A549 (cell line): ENCODE measurements around the gene TTC33. TPM values are rescaled to one million over a fixed set of nuclear protein-coding genes. Genes with fewer than 3 reads are reported as not detected.

Experiments used
- ATAC-seq, 2 experiments: fragments of 200-7000 bp in 1 of 2; fragments of >200 bp in 1 of 2; cut with Nextera tagmentation in 1 of 2; cut with Tn5 transposase in 1 of 2; 3 replicates each; pipeline versions ENCODE4 v1.8.0 to v1.9.1; 2018 to 2020; ENCODE audit warnings: mild to moderate bottlenecking in 1 of 2, moderate library complexity in 1 of 2
- CTCF ChIA-PET: fragments of 300-600 bp; sonication (Branson Sonifier 250); formaldehyde crosslinking; extraction: SDS; loops from one replicate; lab custom pipeline; 2021; ENCODE audit warnings: antibody characterized with exemption, inconsistent platforms; lab: Yijun Ruan, JAX
- POLR2A ChIA-PET: fragments of 350-600 bp; formaldehyde crosslinking; extraction: SDS; loops from one replicate; lab custom pipeline; 2021; ENCODE audit warnings: antibody characterized with exemption, inconsistent platforms; lab: Yijun Ruan, JAX
- DNase-seq, 2 experiments: peaks; one replicate each; pipeline versions ENCODE4 v3.0.0 to v3.0.0-alpha.2; 2011 to 2016; ENCODE audit warnings: low read depth in 1 of 2, low spot score in 1 of 2
- FAIRE-seq: peaks from 2 replicates; lab custom pipeline; 2011; peaks lifted over from hg19 to GRCh38; lab: Jason Lieb, UNC
- H3K27ac ChIP-seq, 2 experiments: fragments of >200 bp; sonication (Bioruptor Twin); formaldehyde crosslinking; 3 replicates each; pipeline ENCODE4 v1.5.1; 2016 to 2017
- H3K4me1 ChIP-seq: fragments of >200 bp; sonication (Bioruptor Twin); formaldehyde crosslinking; 3 replicates; pipeline ENCODE4 v1.6.1; 2016
- H3K4me2 ChIP-seq: fragments of >200 bp; sonication (Bioruptor Twin); formaldehyde crosslinking; 3 replicates; pipeline ENCODE4 v1.6.1; 2016
- H3K4me3 ChIP-seq: fragments of >200 bp; sonication (Bioruptor Twin); formaldehyde crosslinking; 3 replicates; pipeline ENCODE4 v1.5.1; 2016
- H3K9me3 ChIP-seq: fragments of >200 bp; sonication (Bioruptor Twin); formaldehyde crosslinking; 3 replicates; pipeline ENCODE4 v1.6.1; 2016
- CBX8 ChIP-seq: fragments of 200-600 bp; sonication (generic); IDR thresholded peaks from 2 replicates; pipeline ENCODE4 v1.6.1; 2016
- CHD2 ChIP-seq: fragments of 150-350 bp; IDR thresholded peaks from 2 replicates; pipeline ENCODE4 v1.6.1; 2014; ENCODE audit warnings: low read length; ENCODE audit not compliant: partially characterized antibody
- CTCF ChIP-seq: fragments of >200 bp; sonication (Bioruptor Twin); formaldehyde crosslinking; IDR thresholded peaks from 3 replicates; pipeline ENCODE4 v1.5.1; 2016
- E2F6 ChIP-seq: IDR thresholded peaks from 2 replicates; pipeline ENCODE4 v1.6.1; 2012; ENCODE audit warnings: low read depth, borderline replicate concordance
- FOSB ChIP-seq: fragments of 250-450 bp; sonication (Bioruptor Pico); IDR thresholded peaks from 2 replicates; pipeline ENCODE4 v1.5.0; 2020; ENCODE audit warnings: mild to moderate bottlenecking, moderate library complexity
- FOXS1 ChIP-seq: fragments of 250-450 bp; sonication (Bioruptor Pico); IDR thresholded peaks from 2 replicates; pipeline ENCODE4 v1.5.0; 2020; ENCODE audit warnings: mild to moderate bottlenecking, moderate library complexity
- HOXB5 ChIP-seq: fragments of 250-450 bp; sonication (Bioruptor Pico); IDR thresholded peaks from 2 replicates; pipeline ENCODE4 v1.5.0; 2020; ENCODE audit warnings: mild to moderate bottlenecking, moderate library complexity
- JUNB ChIP-seq: fragments of >200 bp; sonication (Bioruptor Twin); formaldehyde crosslinking; IDR thresholded peaks from 2 replicates; pipeline ENCODE4 v1.6.1; 2016
- MAFK ChIP-seq: fragments of 450-650 bp; IDR thresholded peaks from 2 replicates; pipeline ENCODE4 v1.6.1; 2014; ENCODE audit not compliant: partially characterized antibody
- NPAS2 ChIP-seq: fragments of 250-450 bp; sonication (Bioruptor Pico); IDR thresholded peaks from 2 replicates; pipeline ENCODE4 v1.8.0; 2022; ENCODE audit warnings: mild to moderate bottlenecking, moderate library complexity, borderline replicate concordance
- PHF8 ChIP-seq: fragments of 200-600 bp; sonication (generic); IDR thresholded peaks from 2 replicates; pipeline ENCODE4 v1.6.1; 2016; ENCODE audit warnings: low read depth, mild to moderate bottlenecking, antibody characterized with exemption, moderate library complexity, borderline replicate concordance
- TFCP2L1 ChIP-seq: fragments of 250-450 bp; sonication (Bioruptor Pico); IDR thresholded peaks from 2 replicates; pipeline ENCODE4 v1.5.0; 2021; ENCODE audit warnings: mild to moderate bottlenecking
- ZC3H11A ChIP-seq: fragments of 450-650 bp; IDR thresholded peaks from 2 replicates; pipeline ENCODE4 v1.6.1; 2014; ENCODE audit warnings: antibody characterized with exemption, mild to moderate bottlenecking
- WGBS: methylation state at CpG from one replicate; pipeline ENCODE4 v1.1.6; 2017; ENCODE audit errors: missing lambda C conversion rate; 5-methylcytosine and 5-hydroxymethylcytosine counted together
- polyA plus RNA-seq, 4 experiments: library from polyadenylated mRNA; depleted of rRNA in 3 of 4; stranded (reverse); fragments of >200 nt; fragmentation: RNase III in 1 of 4; extraction: RNeasy Plus Mini Kit Qiagen cat#74134 plus additional on column Dnase treatment in 1 of 4; gene quantifications; 2 replicates in 3 of 4; 3 replicates in 1 of 4; pipeline ENCODE4 v1.2.3, GENCODE V29; 2011 to 2017
- TF ChIP-seq, protein P1 (sequence below): fragments of 250-450 bp; sonication (Bioruptor Pico); IDR thresholded peaks from 2 replicates; pipeline ENCODE4 v1.5.0; 2021; ENCODE audit warnings: mild to moderate bottlenecking, moderate library complexity, borderline replicate concordance
- TF ChIP-seq, protein P2 (sequence below): fragments of 450-650 bp; IDR thresholded peaks from 2 replicates; pipeline ENCODE4 v1.6.1; 2014; ENCODE audit warnings: antibody characterized with exemption
- TF ChIP-seq, protein P3 (sequence below): fragments of 200-600 bp; sonication (generic); IDR thresholded peaks from 2 replicates; pipeline ENCODE4 v1.6.1; 2016; ENCODE audit warnings: antibody characterized with exemption, mild to moderate bottlenecking, moderate library complexity

The TTC33 gene
- polyA plus RNA-seq, 2 of the 4 experiments (the other 2 are of a cell fraction) = 17.1 to 19.8 TPM

- Histone ChIP-seq H3K4me2 (no peak overlapping the region), H3K4me3 (no peak overlapping the region), H3K27ac (no peak overlapping the region), H3K4me1 (no peaks in the 10 kb centered on the region), H3K9me3 (no peaks in the 10 kb centered on the region)
- TF ChIP-seq MAFK = no peak
- no peak for TF ChIP-seq NPAS2
- TF ChIP-seq ZC3H11A = no peak
- TF ChIP-seq, protein P1, sequence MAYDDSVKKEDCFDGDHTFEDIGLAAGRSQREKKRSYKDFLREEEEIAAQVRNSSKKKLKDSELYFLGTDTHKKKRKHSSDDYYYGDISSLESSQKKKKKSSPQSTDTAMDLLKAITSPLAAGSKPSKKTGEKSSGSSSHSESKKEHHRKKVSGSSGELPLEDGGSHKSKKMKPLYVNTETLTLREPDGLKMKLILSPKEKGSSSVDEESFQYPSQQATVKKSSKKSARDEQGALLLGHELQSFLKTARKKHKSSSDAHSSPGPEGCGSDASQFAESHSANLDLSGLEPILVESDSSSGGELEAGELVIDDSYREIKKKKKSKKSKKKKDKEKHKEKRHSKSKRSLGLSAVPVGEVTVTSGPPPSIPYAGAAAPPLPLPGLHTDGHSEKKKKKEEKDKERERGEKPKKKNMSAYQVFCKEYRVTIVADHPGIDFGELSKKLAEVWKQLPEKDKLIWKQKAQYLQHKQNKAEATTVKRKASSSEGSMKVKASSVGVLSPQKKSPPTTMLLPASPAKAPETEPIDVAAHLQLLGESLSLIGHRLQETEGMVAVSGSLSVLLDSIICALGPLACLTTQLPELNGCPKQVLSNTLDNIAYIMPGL (CRISPR knock-in tag) = no peak
- TF ChIP-seq JUNB = no peak
- no peak for TF ChIP-seq CTCF
- TF ChIP-seq CHD2 = no peak
- TF ChIP-seq, protein P2, sequence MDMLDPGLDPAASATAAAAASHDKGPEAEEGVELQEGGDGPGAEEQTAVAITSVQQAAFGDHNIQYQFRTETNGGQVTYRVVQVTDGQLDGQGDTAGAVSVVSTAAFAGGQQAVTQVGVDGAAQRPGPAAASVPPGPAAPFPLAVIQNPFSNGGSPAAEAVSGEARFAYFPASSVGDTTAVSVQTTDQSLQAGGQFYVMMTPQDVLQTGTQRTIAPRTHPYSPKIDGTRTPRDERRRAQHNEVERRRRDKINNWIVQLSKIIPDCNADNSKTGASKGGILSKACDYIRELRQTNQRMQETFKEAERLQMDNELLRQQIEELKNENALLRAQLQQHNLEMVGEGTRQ = no peak
- no peak for TF ChIP-seq FOXS1 (CRISPR knock-in tag)
- TF ChIP-seq, protein P3, sequence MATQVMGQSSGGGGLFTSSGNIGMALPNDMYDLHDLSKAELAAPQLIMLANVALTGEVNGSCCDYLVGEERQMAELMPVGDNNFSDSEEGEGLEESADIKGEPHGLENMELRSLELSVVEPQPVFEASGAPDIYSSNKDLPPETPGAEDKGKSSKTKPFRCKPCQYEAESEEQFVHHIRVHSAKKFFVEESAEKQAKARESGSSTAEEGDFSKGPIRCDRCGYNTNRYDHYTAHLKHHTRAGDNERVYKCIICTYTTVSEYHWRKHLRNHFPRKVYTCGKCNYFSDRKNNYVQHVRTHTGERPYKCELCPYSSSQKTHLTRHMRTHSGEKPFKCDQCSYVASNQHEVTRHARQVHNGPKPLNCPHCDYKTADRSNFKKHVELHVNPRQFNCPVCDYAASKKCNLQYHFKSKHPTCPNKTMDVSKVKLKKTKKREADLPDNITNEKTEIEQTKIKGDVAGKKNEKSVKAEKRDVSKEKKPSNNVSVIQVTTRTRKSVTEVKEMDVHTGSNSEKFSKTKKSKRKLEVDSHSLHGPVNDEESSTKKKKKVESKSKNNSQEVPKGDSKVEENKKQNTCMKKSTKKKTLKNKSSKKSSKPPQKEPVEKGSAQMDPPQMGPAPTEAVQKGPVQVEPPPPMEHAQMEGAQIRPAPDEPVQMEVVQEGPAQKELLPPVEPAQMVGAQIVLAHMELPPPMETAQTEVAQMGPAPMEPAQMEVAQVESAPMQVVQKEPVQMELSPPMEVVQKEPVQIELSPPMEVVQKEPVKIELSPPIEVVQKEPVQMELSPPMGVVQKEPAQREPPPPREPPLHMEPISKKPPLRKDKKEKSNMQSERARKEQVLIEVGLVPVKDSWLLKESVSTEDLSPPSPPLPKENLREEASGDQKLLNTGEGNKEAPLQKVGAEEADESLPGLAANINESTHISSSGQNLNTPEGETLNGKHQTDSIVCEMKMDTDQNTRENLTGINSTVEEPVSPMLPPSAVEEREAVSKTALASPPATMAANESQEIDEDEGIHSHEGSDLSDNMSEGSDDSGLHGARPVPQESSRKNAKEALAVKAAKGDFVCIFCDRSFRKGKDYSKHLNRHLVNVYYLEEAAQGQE = no peak
- no peak for TF ChIP-seq HOXB5
- no peak for TF ChIP-seq FOSB (CRISPR knock-in tag)
- no peak for TF ChIP-seq E2F6
- TF ChIP-seq PHF8 = no peak
- TF ChIP-seq TFCP2L1 (CRISPR knock-in tag) = no peak
- no peak for TF ChIP-seq CBX8
- DNase-seq (no peak), ATAC-seq (no peak), FAIRE-seq (peak; percentile 49)
- POLR2A ChIA-PET = no interaction called here
- CTCF ChIA-PET = interaction anchor here (0.6 to 1.2 kb wide), 4 partner anchors 9 to 31 kb away, joined by 3 read pairs; no protein-coding TSS in a partner anchor
- WGBS = 82% methylated on average over 4 of the region's 4 CpGs
Measured at GRCh38 chr5:40654377-40654991, 101.3 kb downstream of the TTC33 start.
